K562 (cell line): ENCODE data around the gene EXOC4. TPM values are rescaled to one million over a fixed set of nuclear protein-coding genes. Genes with fewer than 3 reads are reported as not detected.
A peak's percentile ranks its signal among the peaks of the same experiment; 100 is the strongest.

Experiments
- ATAC-seq: fragments of 200-7000 bp; cut with Tn5 transposase; 3 replicates; pipeline ENCODE4 v1.9.1; 2020; ENCODE audit warnings: moderate library complexity
- BruUV-seq: library from RNA; stranded (reverse); fragments of 400-500 nt; replicated peaks from 2 replicates; lab custom pipeline; 2021; lab: Mats Ljungman, UMichigan
- CTCF ChIA-PET: fragments of 300-600 bp; formaldehyde crosslinking; extraction: SDS; loops from one replicate; lab custom pipeline; 2021; ENCODE audit warnings: low intra/inter-chr PET ratio; lab: Yijun Ruan, JAX
- POLR2A ChIA-PET: fragments of 300-600, 350-650 bp; sonication (Branson Sonifier 250); formaldehyde crosslinking; extraction: SDS; loops from one replicate; lab custom pipeline; 2021; ENCODE audit warnings: antibody characterized with exemption, inconsistent platforms; lab: Yijun Ruan, JAX
- DNase-seq, 4 experiments: peaks; one replicate each; pipeline versions ENCODE4 v3.0.0 to v3.0.0-alpha.2; 2011 to 2018; ENCODE audit warnings: low spot score in 3 of 4, mixed read lengths in 3 of 4; ENCODE audit errors: extremely low read depth in 1 of 4
- FAIRE-seq: peaks from 2 replicates; lab custom pipeline; 2011; peaks lifted over from hg19 to GRCh38; lab: Jason Lieb, UNC
- H2AFZ ChIP-seq: 2 replicates; pipeline ENCODE4 v1.6.0; 2011; ENCODE audit warnings: low read depth, low read length, control low read depth, inconsistent platforms
- H3K27ac ChIP-seq: fragments of 200-600 bp; 3 replicates; pipeline ENCODE4 v1.8.0; 2011; ENCODE audit warnings: low read depth, mild to moderate bottlenecking, control low read depth, inconsistent platforms, low read length, moderate library complexity, mixed read lengths; ENCODE audit errors: extremely low read depth
- H3K27me3 ChIP-seq, 2 experiments: fragments of 300-600 bp in 1 of 2; 2 replicates in 1 of 2; 3 replicates in 1 of 2; pipeline versions ENCODE4 v1.6.0 to v1.8.0; 2011; ENCODE audit warnings: inconsistent platforms in 2 of 2, low read length in 2 of 2, mild to moderate bottlenecking in 1 of 2, mixed read lengths in 1 of 2, moderate library complexity in 1 of 2; ENCODE audit not compliant: control insufficient read depth in 2 of 2, insufficient read depth in 2 of 2
- H3K36me3 ChIP-seq: fragments of 300-600 bp; 3 replicates; pipeline ENCODE4 v1.8.0; 2011; ENCODE audit warnings: mild to moderate bottlenecking, low read length, inconsistent platforms; ENCODE audit not compliant: control insufficient read depth, insufficient read depth
- H3K4me1 ChIP-seq, 2 experiments: fragments of 200-600 bp in 1 of 2; replicated peaks in 1 of 2; 2 replicates in 1 of 2; 3 replicates in 1 of 2; pipeline versions ENCODE4 v1.5.1 to v1.8.0; 2011; ENCODE audit warnings: inconsistent platforms in 2 of 2, low read length in 2 of 2, mild to moderate bottlenecking in 1 of 2, mixed read lengths in 1 of 2, moderate library complexity in 1 of 2; ENCODE audit not compliant: control insufficient read depth in 2 of 2, insufficient read depth in 2 of 2
- H3K4me2 ChIP-seq: 2 replicates; pipeline ENCODE4 v1.6.1; 2011; ENCODE audit warnings: low read length, control low read depth, inconsistent platforms, mixed read lengths; ENCODE audit not compliant: insufficient read depth
- H3K4me3 ChIP-seq: fragments of 200-600 bp; sonication (generic), shearing (Covaris generic); 2 replicates; pipeline ENCODE4 v1.5.1; 2016; ENCODE audit warnings: control low read depth, inconsistent platforms
- H3K79me2 ChIP-seq: fragments of 200-600 bp; 3 replicates; pipeline ENCODE4 v1.8.0; 2011; ENCODE audit warnings: low read length, inconsistent platforms; ENCODE audit not compliant: control insufficient read depth, insufficient read depth
- H3K9ac ChIP-seq, 2 experiments: 2 replicates each; pipeline versions ENCODE4 v1.6.0 to v1.6.1; 2011; ENCODE audit warnings: low read depth in 2 of 2, low read length in 2 of 2, control low read depth in 1 of 2, inconsistent platforms in 1 of 2, mild to moderate bottlenecking in 1 of 2, mixed read lengths in 1 of 2; ENCODE audit not compliant: insufficient read depth in 1 of 2
- H3K9me1 ChIP-seq: one replicate; pipeline ENCODE4 v1.6.0; 2011; ENCODE audit warnings: inconsistent platforms, mild to moderate bottlenecking, low read length, moderate library complexity; ENCODE audit not compliant: control insufficient read depth, insufficient read depth
- H3K9me3 ChIP-seq: replicated peaks from 2 replicates; pipeline ENCODE4 v1.5.1; 2011; ENCODE audit warnings: low read depth, low read length, inconsistent platforms; ENCODE audit not compliant: control insufficient read depth, insufficient read depth
- H4K20me1 ChIP-seq: replicated peaks from 2 replicates; pipeline ENCODE4 v1.6.1; 2011; ENCODE audit warnings: low read length, inconsistent platforms, mixed read lengths; ENCODE audit not compliant: control insufficient read depth, insufficient read depth
- ARNT ChIP-seq, 2 experiments: fragments of 450-650 bp; IDR thresholded peaks; 2 replicates each; pipeline ENCODE4 v1.6.1; 2016; ENCODE audit warnings: mild to moderate bottlenecking in 1 of 2
- CBFA2T3 ChIP-seq: fragments of 450-650 bp; IDR thresholded peaks from 2 replicates; pipeline ENCODE4 v1.6.1; 2017
- TRIM24 ChIP-seq, 2 experiments: fragments of 450-650 bp; IDR thresholded peaks; 2 replicates each; pipeline ENCODE4 v1.6.1; 2016
- ZNF41 ChIP-seq: fragments of 250-450 bp; sonication (Bioruptor Pico); conservative IDR thresholded peaks from 2 replicates; pipeline ENCODE4 v1.4.0; 2020; ENCODE audit warnings: mild to moderate bottlenecking
- in situ Hi-C: fragments of 300-500 bp; cut with MboI; formaldehyde crosslinking; loops from 4 replicates; pipeline ENCODE4 v1.15.0; 2018; ENCODE audit warnings: inconsistent platforms, mixed read lengths
- intact Hi-C: fragments of 100-400 bp; cut with micrococcal nuclease; formaldehyde crosslinking; loops from 2 replicates; pipeline ENCODE4 v1.14.2; 2022
- polyA plus RNA-seq, 8 experiments: library from polyadenylated mRNA; depleted of rRNA in 4 of 8; stranded (reverse) in 5 of 8; unstranded in 3 of 8; fragments of >200 nt; fragmentation: Nextera tagmentation in 2 of 8; fragmentation: Illumina TruSeq in 1 of 8; extraction: Ambion mirVana in 2 of 8; extraction: Trizol in 1 of 8; gene quantifications; 2 replicates each; pipeline versions ENCODE4 v1.2.1 to v1.2.3, GENCODE V29; 2011 to 2014; ENCODE audit warnings: inconsistent platforms in 1 of 8, missing spikeins in 1 of 8
- total RNA-seq, 7 experiments: library from RNA; depleted of rRNA in 6 of 7; stranded (reverse); fragments of >200 nt in 6 of 7; fragmentation: Illumina TruSeq in 2 of 7; extraction: Trizol in 2 of 7; gene quantifications; 2 replicates each; pipeline versions ENCODE4 v1.2.1 to v1.2.3, GENCODE V29; 2011 to 2021; ENCODE audit warnings: low replicate concordance in 1 of 7
- TF ChIP-seq, protein P1 (sequence below): fragments of 450-650 bp; formaldehyde crosslinking; IDR thresholded peaks from 2 replicates; pipeline ENCODE4 v1.4.0; 2020; ENCODE audit warnings: mild to moderate bottlenecking, mixed read lengths
- TF ChIP-seq, protein P2 (sequence below): fragments of 250-450 bp; sonication (Bioruptor Pico); IDR thresholded peaks from 2 replicates; pipeline ENCODE4 v1.9.0; 2021; ENCODE audit warnings: mild to moderate bottlenecking

EXOC4 gene
- total and polyA plus RNA-seq, 9 of the 15 experiments (the other 6 are each of a cell fraction or from before 2014, with no cell fraction given), result 18.5 to 73.1 (median 46.6) TPM

DNA sequence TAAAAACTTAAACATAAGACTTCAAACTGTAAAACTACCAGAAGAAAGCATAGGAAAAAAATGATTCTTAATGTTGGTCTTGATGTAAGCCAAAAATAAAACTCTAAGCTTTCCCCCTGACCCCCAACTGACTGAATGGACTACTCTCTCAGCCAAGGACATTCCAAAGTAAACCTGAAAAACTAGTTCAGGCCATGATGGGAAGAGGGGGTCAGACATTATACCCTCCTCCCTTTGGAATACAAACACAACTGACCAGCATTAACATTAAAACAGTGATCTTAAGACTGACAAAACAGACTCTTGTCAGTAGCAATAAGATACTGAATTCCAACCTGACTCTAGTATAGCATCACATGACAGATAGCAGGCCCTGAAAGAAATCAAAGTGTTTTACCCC lies 860.8 kb downstream of the EXOC4 start:
- Histone ChIP-seq H3K9ac (no peak overlapping the region), H3K4me2 (no peak overlapping the region), H3K27ac (no peak overlapping the region), H3K4me1 (no peaks in the 10 kb centered on the region), H2AFZ (no peak overlapping the region), H3K27me3 (peaks cover 0 to 4% of the 10 kb centered on the region in 2 experiments; a peak in 1 of 5 replicates), H3K36me3 (no peaks in the 10 kb centered on the region), H4K20me1 (no peaks in the 10 kb centered on the region), H3K79me2 (no peaks in the 10 kb centered on the region), H3K9me3 (no peaks in the 10 kb centered on the region), H3K9me1 (no peaks in the 10 kb centered on the region), H3K4me3 (no peak overlapping the region)
- intact Hi-C loops (no loop called here), in situ Hi-C loops (no loop called here)
- FAIRE-seq, result no peak
- no TSS peak for BruUV-seq
- ChIA-PET CTCF (interaction anchor here (0.6 kb wide), 1 partner anchor 1491 kb away, joined by 3 read pairs; no protein-coding TSS in a partner anchor), POLR2A (interaction anchor here (0.6 kb wide), 1 partner anchor 24 kb away, joined by 3 read pairs; no protein-coding TSS in a partner anchor)
- no peak for DNase-seq
- ATAC-seq, result no peak
- TF ChIP-seq, protein P1, sequence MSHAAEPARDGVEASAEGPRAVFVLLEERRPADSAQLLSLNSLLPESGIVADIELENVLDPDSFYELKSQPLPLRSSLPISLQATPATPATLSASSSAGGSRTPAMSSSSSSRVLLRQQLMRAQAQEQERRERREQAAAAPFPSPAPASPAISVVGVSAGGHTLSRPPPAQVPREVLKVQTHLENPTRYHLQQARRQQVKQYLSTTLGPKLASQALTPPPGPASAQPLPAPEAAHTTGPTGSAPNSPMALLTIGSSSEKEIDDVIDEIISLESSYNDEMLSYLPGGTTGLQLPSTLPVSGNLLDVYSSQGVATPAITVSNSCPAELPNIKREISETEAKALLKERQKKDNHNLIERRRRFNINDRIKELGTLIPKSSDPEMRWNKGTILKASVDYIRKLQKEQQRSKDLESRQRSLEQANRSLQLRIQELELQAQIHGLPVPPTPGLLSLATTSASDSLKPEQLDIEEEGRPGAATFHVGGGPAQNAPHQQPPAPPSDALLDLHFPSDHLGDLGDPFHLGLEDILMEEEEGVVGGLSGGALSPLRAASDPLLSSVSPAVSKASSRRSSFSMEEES (CRISPR knock-in tag), result 0 out of 2 replicates have a peak, but pooled peaks have one; percentile 2
- TF ChIP-seq ARNT (IDR thresholded peaks at IDR 0.05) (no peak), ZNF41 (no peak), CBFA2T3 (no peak), TRIM24 (IDR thresholded peaks at IDR 0.05) (no peak)
- TF ChIP-seq, protein P2, sequence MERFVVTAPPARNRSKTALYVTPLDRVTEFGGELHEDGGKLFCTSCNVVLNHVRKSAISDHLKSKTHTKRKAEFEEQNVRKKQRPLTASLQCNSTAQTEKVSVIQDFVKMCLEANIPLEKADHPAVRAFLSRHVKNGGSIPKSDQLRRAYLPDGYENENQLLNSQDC, result no peak
